HG03439 (cell line): ENCODE measurements around the gene CSRNP3.

Source experiments
- ATAC-seq: cut with Tn5 transposase; IDR thresholded peaks from one replicate; pipeline ENCODE4 v1.9.1; 2021; ENCODE audit warnings: mild to moderate bottlenecking, moderate library complexity; ENCODE audit not compliant: unreplicated experiment

CSRNP3 gene

GRCh38 chr2:165469417-165469816 lies at the start of gene CSRNP3:
Gene CSRNP3, plus strand, starts transcription at chr2:165469698. Its CDS starts 125,368 bp downstream, at chr2:165595066.
- ATAC-seq = no peak

GRCh38 chr2:165420231-165420630 lies 49.3 kb upstream of the CSRNP3 start:
- no peak for ATAC-seq

GRCh38 chr2:165423081-165423480 lies 46.4 kb upstream of the CSRNP3 start:
- ATAC-seq = no peak

GRCh38 chr2:165425556-165425955 lies 43.9 kb upstream of the CSRNP3 start:
- ATAC-seq = no peak

GRCh38 chr2:165427686-165428085 lies 41.8 kb upstream of the CSRNP3 start:
- ATAC-seq = no peak

GRCh38 chr2:165428926-165429325 lies 40.6 kb upstream of the CSRNP3 start:
- ATAC-seq = no peak

- no peak for ATAC-seq
Observed at GRCh38 chr2:165431014-165431413, 38.5 kb upstream of the CSRNP3 start.

GRCh38 chr2:165432234-165432966 lies 37.1 kb upstream of the CSRNP3 start:
- no peak for ATAC-seq

GRCh38 chr2:165434865-165435496 lies 34.5 kb upstream of the CSRNP3 start:
- no peak for ATAC-seq

GRCh38 chr2:165435611-165436010 lies 33.9 kb upstream of the CSRNP3 start:
- ATAC-seq = no peak

GRCh38 chr2:165436559-165436958 lies 32.9 kb upstream of the CSRNP3 start:
- no peak for ATAC-seq

- no peak for ATAC-seq
Observed at GRCh38 chr2:165440367-165440766, 29.1 kb upstream of the CSRNP3 start.

GRCh38 chr2:165443511-165443910 lies 26.0 kb upstream of the CSRNP3 start:
- ATAC-seq = no peak

- no peak for ATAC-seq
Observed at GRCh38 chr2:165448406-165448805, 21.1 kb upstream of the CSRNP3 start.

GRCh38 chr2:165450156-165450555 lies 19.3 kb upstream of the CSRNP3 start:
- ATAC-seq = no peak

GRCh38 chr2:165452327-165452726 lies 17.2 kb upstream of the CSRNP3 start:
- no peak for ATAC-seq

GRCh38 chr2:165453561-165454094 lies 15.9 kb upstream of the CSRNP3 start:
- no peak for ATAC-seq

- ATAC-seq = no peak
Observed at GRCh38 chr2:165454905-165455304, 14.6 kb upstream of the CSRNP3 start.

GRCh38 chr2:165456027-165456426 lies 13.5 kb upstream of the CSRNP3 start:
- no peak for ATAC-seq

GRCh38 chr2:165462443-165462842 lies 7.1 kb upstream of the CSRNP3 start:
- ATAC-seq = no peak

GRCh38 chr2:165466386-165466785 lies 3.1 kb upstream of the CSRNP3 start:
- ATAC-seq = no peak

- ATAC-seq = no peak
Observed at GRCh38 chr2:165467921-165468320, 1.6 kb upstream of the CSRNP3 start.
